HL-60 (cell line): Measurements from ENCODE around the gene SAMD3.

Source experiments
- DNase-seq, 2 experiments: peaks; one replicate each; pipeline ENCODE4 v3.0.0-alpha.2; 2010 to 2020; ENCODE audit warnings: low read depth in 1 of 2, low spot score in 1 of 2
- H3K27ac ChIP-seq: fragments of 250-450 bp; sonication (Bioruptor Pico); replicated peaks from 2 replicates; pipeline ENCODE4 v1.5.1; 2020; ENCODE audit warnings: mild to moderate bottlenecking, moderate library complexity
- H3K27me3 ChIP-seq: fragments of 250-450 bp; sonication (Bioruptor Pico); 2 replicates; pipeline ENCODE4 v1.5.1; 2021; ENCODE audit warnings: mild to moderate bottlenecking, moderate library complexity; ENCODE audit not compliant: insufficient read depth, poor library complexity, severe bottlenecking
- H3K4me3 ChIP-seq: replicated peaks from 2 replicates; pipeline ENCODE4 v1.5.1; 2011; ENCODE audit warnings: mild to moderate bottlenecking, control low read depth, low read length; ENCODE audit not compliant: insufficient read depth
- CTCF ChIP-seq: IDR thresholded peaks from one replicate; pipeline ENCODE4 v1.5.1; 2011; ENCODE audit warnings: low read length, control low read depth, inconsistent platforms; ENCODE audit not compliant: insufficient read depth
- GABPA ChIP-seq: IDR thresholded peaks from 2 replicates; pipeline ENCODE4 v1.6.1; 2012; ENCODE audit warnings: low read depth
- POLR2AphosphoS5 ChIP-seq: IDR thresholded peaks from 2 replicates; pipeline ENCODE4 v1.6.1; 2012; ENCODE audit warnings: low read depth
- REST ChIP-seq: IDR thresholded peaks from 2 replicates; pipeline ENCODE4 v1.6.1; 2012; ENCODE audit warnings: low read depth; ENCODE audit not compliant: insufficient replicate concordance
- SPI1 ChIP-seq: IDR thresholded peaks from 2 replicates; pipeline ENCODE4 v1.6.1; 2012; ENCODE audit warnings: low read depth, mild to moderate bottlenecking, borderline replicate concordance

Gene SAMD3

GRCh38 chr6:130223508-130223907 is 757 bp upstream of the SAMD3 start:
- Histone ChIP-seq H3K27ac (no peak overlapping the region), H3K4me3 (no peak overlapping the region), H3K27me3 (no peaks in the 10 kb centered on the region)
- TF ChIP-seq GABPA = no peak
- no peak for DNase-seq

- H3K27me3 ChIP-seq = no peaks in the 10 kb centered on the region
- DNase-seq = no peak
- no peak for TF ChIP-seq POLR2AphosphoS5
- TF ChIP-seq CTCF = no peak
- TF ChIP-seq GABPA = no peak
- no peak for TF ChIP-seq SPI1
- TF ChIP-seq REST = no peak
- no peak overlapping the region for H3K4me3 ChIP-seq
- no peak overlapping the region for H3K27ac ChIP-seq
These were observed 4.6 kb downstream of the SAMD3 start for GRCh38 chr6:130218134-130218533.

GRCh38 chr6:130216620-130217019 is 6.1 kb downstream of the SAMD3 start:
- no peaks in the 10 kb centered on the region for H3K27me3 ChIP-seq
- TF ChIP-seq SPI1 = no peak
- no peak for TF ChIP-seq GABPA
- TF ChIP-seq CTCF = no peak
- no peak for TF ChIP-seq REST
- no peak for TF ChIP-seq POLR2AphosphoS5
- DNase-seq = no peak
- no peak overlapping the region for H3K27ac ChIP-seq
- no peak overlapping the region for H3K4me3 ChIP-seq

- TF ChIP-seq REST (no peak), GABPA (no peak), CTCF (no peak), POLR2AphosphoS5 (no peak), SPI1 (no peak)
- H3K27me3 ChIP-seq = no peaks in the 10 kb centered on the region
- no peak overlapping the region for H3K27ac ChIP-seq
- DNase-seq = no peak
- no peak overlapping the region for H3K4me3 ChIP-seq
These were observed 7.2 kb downstream of the SAMD3 start for GRCh38 chr6:130215526-130215925.
